HCT116 (cell line): ENCODE measurements around the gene TFF1. TPM values are rescaled to one million over a fixed set of nuclear protein-coding genes. Genes with fewer than 3 reads are reported as not detected.
A peak's percentile ranks its signal among the peaks of the same experiment; 100 is the strongest.

Source experiments
- ATAC-seq: fragments of 200-7000 bp; cut with Tn5 transposase; 2 replicates; pipeline ENCODE4 v1.9.1; 2020; ENCODE audit warnings: mild to moderate bottlenecking, moderate library complexity
- BruUV-seq: library from RNA; stranded (reverse); fragments of 400-500 nt; replicated peaks from 2 replicates; lab custom pipeline; 2021; lab: Mats Ljungman, UMichigan
- CTCF ChIA-PET: fragments of 300-600 bp; sonication (Branson Sonifier 250); formaldehyde crosslinking; loops from one replicate; lab custom pipeline; 2021; ENCODE audit warnings: antibody characterized with exemption; lab: Charles Lee
- POLR2A ChIA-PET: fragments of 300-600, 350-600 bp; sonication (Branson Sonifier 250); formaldehyde crosslinking; loops from one replicate; lab custom pipeline; 2021; ENCODE audit warnings: antibody characterized with exemption; lab: Charles Lee
- RAD21 ChIA-PET, 2 experiments: fragments of 300-600 bp; sonication (Branson Sonifier 250); formaldehyde crosslinking; loops; one replicate each; lab custom pipeline; 2023; ENCODE audit warnings: low total read pairs in 2 of 2; ENCODE audit not compliant: uncharacterized antibody in 2 of 2, unreplicated experiment in 2 of 2, low non-redundant PET in 1 of 2; lab: Charles Lee
- DNase-seq: peaks from one replicate; pipeline ENCODE4 v3.0.0-alpha.2; 2010; ENCODE audit warnings: low read depth, low spot score
- H2AFZ ChIP-seq: fragments of 200-600 bp; shearing (Covaris generic), sonication (generic); 2 replicates; pipeline ENCODE4 v1.6.1; 2017; ENCODE audit warnings: low read depth, mixed run types, mixed read lengths, antibody characterized with exemption, low read length; ENCODE audit not compliant: poor library complexity, severe bottlenecking
- H3K27ac ChIP-seq: 2 replicates; pipeline ENCODE4 v1.5.1; 2012; ENCODE audit warnings: low read depth, low read length
- H3K27me3 ChIP-seq: fragments of 200-600 bp; sonication (generic); 2 replicates; pipeline ENCODE4 v1.6.1; 2016; ENCODE audit warnings: mixed run types, low read length, mixed read lengths; ENCODE audit not compliant: insufficient read depth
- H3K36me3 ChIP-seq, 2 experiments: fragments of 200-500 bp in 1 of 2; fragments of 200-600 bp in 1 of 2; sonication (Bioruptor generic) in 1 of 2; sonication (generic) in 1 of 2; 2 replicates each; pipeline versions ENCODE4 v1.5.1 to v1.6.1; 2014 to 2016; ENCODE audit warnings: low read length in 2 of 2, inconsistent platforms in 1 of 2, mixed read lengths in 1 of 2, mixed run types in 1 of 2; ENCODE audit not compliant: insufficient read depth in 2 of 2, control insufficient read depth in 1 of 2
- H3K4me1 ChIP-seq, 2 experiments: fragments of 200-600 bp in 1 of 2; sonication (generic) in 1 of 2; 2 replicates each; pipeline versions ENCODE4 v1.5.1 to v1.6.1; 2012 to 2017; ENCODE audit warnings: low read length in 2 of 2, inconsistent platforms in 1 of 2, mild to moderate bottlenecking in 1 of 2, mixed read lengths in 1 of 2, mixed run types in 1 of 2, moderate library complexity in 1 of 2; ENCODE audit not compliant: insufficient read depth in 2 of 2, control insufficient read depth in 1 of 2
- H3K4me2 ChIP-seq: fragments of 200-600 bp; sonication (generic); 2 replicates; pipeline ENCODE4 v1.6.1; 2017; ENCODE audit warnings: mixed run types, low read length, mixed read lengths
- H3K4me3 ChIP-seq, 2 experiments: fragments of 200-600 bp in 1 of 2; sonication (generic) in 1 of 2; replicated peaks in 1 of 2; 2 replicates each; pipeline ENCODE4 v1.5.1; 2011 to 2016; ENCODE audit warnings: low read length in 2 of 2, control low read depth in 1 of 2, low read depth in 1 of 2, mild to moderate bottlenecking in 1 of 2, mixed read lengths in 1 of 2, mixed run types in 1 of 2
- H3K79me2 ChIP-seq: fragments of 200-600 bp; sonication (generic); 2 replicates; pipeline ENCODE4 v1.6.1; 2017; ENCODE audit warnings: mild to moderate bottlenecking, mixed run types, low read length, moderate library complexity, mixed read lengths; ENCODE audit not compliant: insufficient read depth
- H3K9ac ChIP-seq: fragments of 200-600 bp; sonication (generic); 2 replicates; pipeline ENCODE4 v1.6.1; 2016; ENCODE audit warnings: low read length, mixed read lengths
- H3K9me2 ChIP-seq: fragments of 200-600 bp; sonication (generic), shearing (Covaris generic); 2 replicates; pipeline ENCODE4 v1.6.1; 2017; ENCODE audit warnings: mixed run types, mild to moderate bottlenecking, moderate library complexity; ENCODE audit not compliant: insufficient read depth
- H3K9me3 ChIP-seq, 2 experiments: fragments of 200-500 bp in 1 of 2; fragments of 200-600 bp in 1 of 2; sonication (Bioruptor generic) in 1 of 2; sonication (generic) in 1 of 2; 2 replicates each; pipeline ENCODE4 v1.6.1; 2014 to 2017; ENCODE audit warnings: low read length in 2 of 2, mixed read lengths in 2 of 2, inconsistent platforms in 1 of 2, low read depth in 1 of 2, mild to moderate bottlenecking in 1 of 2, mixed run types in 1 of 2, moderate library complexity in 1 of 2; ENCODE audit not compliant: control insufficient read depth in 1 of 2, insufficient read depth in 1 of 2
- H4K20me1 ChIP-seq: fragments of 200-600 bp; sonication (generic), shearing (Covaris generic); 2 replicates; pipeline ENCODE4 v1.6.1; 2017; ENCODE audit warnings: mixed run types, mild to moderate bottlenecking, moderate library complexity; ENCODE audit not compliant: insufficient read depth
- FOSL1 ChIP-seq: IDR thresholded peaks from 2 replicates; pipeline ENCODE4 v1.6.1; 2012; ENCODE audit warnings: low read depth
- SP1 ChIP-seq: IDR thresholded peaks from 2 replicates; pipeline ENCODE4 v1.6.1; 2012; ENCODE audit warnings: low read depth
- intact Hi-C: fragments of 100-400 bp; cut with micrococcal nuclease; formaldehyde crosslinking; loops from 2 replicates; pipeline ENCODE4 v1.10.0; 2022
- total RNA-seq: library from RNA; stranded (reverse); gene quantifications from one replicate; pipeline ENCODE4 v1.2.1, GENCODE V29; 2021; ENCODE audit not compliant: unreplicated experiment
- TF ChIP-seq, protein P1 (sequence below), 3 experiments: fragments of 200-600 bp in 1 of 3; sonication (generic) in 1 of 3; IDR thresholded peaks in 2 of 3; conservative IDR thresholded peaks in 1 of 3; 2 replicates each; pipeline ENCODE4 v1.5.1; 2012 to 2017; ENCODE audit warnings: low read depth in 2 of 3, low read length in 2 of 3, antibody characterized with exemption in 1 of 3, borderline replicate concordance in 1 of 3, control low read depth in 1 of 3, mild to moderate bottlenecking in 1 of 3, mixed read lengths in 1 of 3, mixed run types in 1 of 3, moderate library complexity in 1 of 3; ENCODE audit not compliant: insufficient read depth in 1 of 3

The TFF1 gene
- total RNA-seq, 1 experiment from 2014 or later = 0.61 TPM

DNA sequence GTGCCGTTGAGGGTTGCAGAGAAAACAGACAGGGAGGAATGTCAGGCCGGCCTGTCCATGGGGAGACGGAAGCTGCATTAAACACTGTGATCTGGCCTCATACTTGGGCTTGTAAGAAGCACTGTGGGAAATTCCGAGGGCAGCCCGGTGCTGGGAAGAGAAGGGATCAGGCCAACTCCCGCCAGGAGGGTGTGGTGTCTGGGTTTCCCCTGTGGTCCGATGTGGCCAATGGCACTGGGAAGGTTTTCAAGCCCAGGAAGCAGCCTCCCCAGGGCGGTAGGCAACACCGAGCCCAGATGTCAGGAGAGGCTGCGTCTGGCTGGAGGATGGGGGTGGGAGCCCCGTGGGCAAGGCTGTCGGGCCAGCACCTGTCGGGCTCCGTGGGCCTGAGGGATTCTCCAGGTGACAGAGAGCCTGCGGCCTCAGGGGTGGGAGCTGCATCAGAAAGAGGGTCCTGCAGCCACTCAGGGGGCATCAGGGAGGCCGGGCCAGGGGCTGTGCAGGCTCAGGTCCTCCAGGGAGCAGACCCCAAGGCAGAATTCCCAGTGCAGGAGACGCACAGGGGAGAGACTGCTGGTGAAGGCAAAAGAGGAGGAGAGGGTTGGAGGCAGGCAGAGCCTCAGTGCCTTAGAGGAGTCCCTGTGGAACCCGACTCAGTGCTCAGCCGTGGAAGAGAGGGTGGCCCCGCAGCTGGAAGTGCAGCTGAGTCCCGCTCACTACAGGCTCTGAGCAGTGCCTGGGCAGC, 45.7 kb upstream of the TFF1 start:
- POLR2A ChIA-PET = no interaction called here
- ATAC-seq = no peak

DNA sequence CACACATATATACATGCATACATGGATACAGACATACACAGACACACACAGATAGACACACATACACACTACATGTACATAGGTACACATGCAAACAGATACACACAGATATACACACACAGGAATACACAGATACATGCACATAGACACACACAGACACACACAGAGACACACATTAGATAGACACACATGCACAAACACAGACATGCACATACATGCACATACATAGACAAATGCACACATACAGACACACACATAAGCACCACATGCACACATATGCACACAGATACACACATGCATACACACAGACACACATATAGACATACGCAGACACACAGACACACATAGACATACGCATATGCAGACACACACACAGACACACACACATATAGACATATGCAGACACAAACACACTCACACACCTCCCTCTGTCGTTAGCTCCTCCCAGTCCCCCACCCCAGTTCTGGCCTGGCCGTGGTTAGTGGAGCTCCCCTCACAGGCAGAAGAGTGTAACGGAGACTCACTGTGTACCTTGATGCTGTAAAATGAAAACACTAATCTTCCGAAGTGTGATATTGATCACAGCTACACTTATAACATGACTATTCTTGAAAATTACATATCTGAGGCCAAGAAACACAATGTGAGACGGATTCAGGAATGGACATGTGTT, 45.0 kb upstream of the TFF1 start:
- H3K9me2 ChIP-seq = no peaks in the 10 kb centered on the region
- no peaks in the 10 kb centered on the region for H3K9me3 ChIP-seq
- no peaks in the 10 kb centered on the region for H3K36me3 ChIP-seq
- H3K27ac ChIP-seq = no peak overlapping the region
- peaks cover 9 to 16% of the 10 kb centered on the region in 2 experiments for H3K4me1 ChIP-seq
- no TSS peak for BruUV-seq
- H3K4me2 ChIP-seq = no peak overlapping the region
- H3K4me3 ChIP-seq = no peak overlapping the region
- H3K79me2 ChIP-seq = no peaks in the 10 kb centered on the region
- ChIA-PET RAD21 (no interaction called here), CTCF (interaction anchor here (0.6 to 1.0 kb wide), 4 partner anchors 11 to 18 kb away, joined by 3 to 4 read pairs (median 3); no protein-coding TSS in a partner anchor), POLR2A (no interaction called here)
- DNase-seq = no peak
- TF ChIP-seq, protein P1, sequence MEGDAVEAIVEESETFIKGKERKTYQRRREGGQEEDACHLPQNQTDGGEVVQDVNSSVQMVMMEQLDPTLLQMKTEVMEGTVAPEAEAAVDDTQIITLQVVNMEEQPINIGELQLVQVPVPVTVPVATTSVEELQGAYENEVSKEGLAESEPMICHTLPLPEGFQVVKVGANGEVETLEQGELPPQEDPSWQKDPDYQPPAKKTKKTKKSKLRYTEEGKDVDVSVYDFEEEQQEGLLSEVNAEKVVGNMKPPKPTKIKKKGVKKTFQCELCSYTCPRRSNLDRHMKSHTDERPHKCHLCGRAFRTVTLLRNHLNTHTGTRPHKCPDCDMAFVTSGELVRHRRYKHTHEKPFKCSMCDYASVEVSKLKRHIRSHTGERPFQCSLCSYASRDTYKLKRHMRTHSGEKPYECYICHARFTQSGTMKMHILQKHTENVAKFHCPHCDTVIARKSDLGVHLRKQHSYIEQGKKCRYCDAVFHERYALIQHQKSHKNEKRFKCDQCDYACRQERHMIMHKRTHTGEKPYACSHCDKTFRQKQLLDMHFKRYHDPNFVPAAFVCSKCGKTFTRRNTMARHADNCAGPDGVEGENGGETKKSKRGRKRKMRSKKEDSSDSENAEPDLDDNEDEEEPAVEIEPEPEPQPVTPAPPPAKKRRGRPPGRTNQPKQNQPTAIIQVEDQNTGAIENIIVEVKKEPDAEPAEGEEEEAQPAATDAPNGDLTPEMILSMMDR (IDR thresholded peaks at IDR 0.05 in 2 of 3, conservative IDR thresholded peaks at IDR 0.05 in 1 of 3; ENCODE audit: borderline replicate concordance in 1 of 3, insufficient read depth in 1 of 3, low read depth in 2 of 3, low read length in 2 of 3) = peak in 2 of 3 experiments; percentile 40 to 43; a peak in 4 of 6 replicates
- TF ChIP-seq FOSL1 = no peak
- no peak overlapping the region for H2AFZ ChIP-seq
- ATAC-seq = peak; percentile 89
- intact Hi-C loops = no loop called here
- no peaks in the 10 kb centered on the region for H4K20me1 ChIP-seq
- no peaks in the 10 kb centered on the region for H3K27me3 ChIP-seq
- H3K9ac ChIP-seq = no peak overlapping the region

More for the DNA sequence above, 45.7 kb upstream of the TFF1 start:
- no peaks in the 10 kb centered on the region for H3K36me3 ChIP-seq
- peaks cover 9 to 16% of the 10 kb centered on the region in 2 experiments for H3K4me1 ChIP-seq
- no peak overlapping the region for H3K4me3 ChIP-seq
- H3K9me2 ChIP-seq = no peaks in the 10 kb centered on the region
- TF ChIP-seq, protein P1 (IDR thresholded peaks at IDR 0.05 in 2 of 3, conservative IDR thresholded peaks at IDR 0.05 in 1 of 3; ENCODE audit: borderline replicate concordance in 1 of 3, insufficient read depth in 1 of 3, low read depth in 2 of 3, low read length in 2 of 3) = no peak
- TF ChIP-seq SP1 = no peak
- ChIA-PET CTCF (interaction anchor here (0.8 to 1.0 kb wide), 2 partner anchors 13 to 19 kb away, joined by 3 to 4 read pairs; no protein-coding TSS in a partner anchor), RAD21 (no interaction called here)
- H4K20me1 ChIP-seq = no peaks in the 10 kb centered on the region
- BruUV-seq = no TSS peak
- H2AFZ ChIP-seq = no peak overlapping the region
- intact Hi-C loops = no loop called here
- no peaks in the 10 kb centered on the region for H3K27me3 ChIP-seq
- H3K79me2 ChIP-seq = no peaks in the 10 kb centered on the region
- no peak for DNase-seq
- no peak overlapping the region for H3K4me2 ChIP-seq
- H3K9ac ChIP-seq = no peak overlapping the region
- H3K9me3 ChIP-seq = no peaks in the 10 kb centered on the region
- no peak overlapping the region for H3K27ac ChIP-seq
